Activated CD4-positive, alpha-beta T cell treated with anti-CD3 and anti-CD28 coated beads, Interleukin-2, Interleukin-4, amounts not matched to agents 100 ng/mL and 50 ng/mL, durations not matched to agents 16 hours and 8 hours (primary cell): Measurements from ENCODE around the gene SLC35F3.
A peak's percentile ranks its signal among the peaks of the same experiment; 100 is the strongest.
"Not testable (repeated sequence)": the region's sequence is repeated elsewhere in the genome, so short reads cannot be mapped to it uniquely, and the experiment has no call there.

ENCODE experiments used
- DNase-seq: peaks from one replicate; pipeline ENCODE4 v3.0.0-alpha.2; 2020; ENCODE audit warnings: low spot score

Gene SLC35F3

GRCh38 chr1:234144901-234145300, 240.4 kb downstream of the SLC35F3 start:
- DNase-seq, result no peak

DNA sequence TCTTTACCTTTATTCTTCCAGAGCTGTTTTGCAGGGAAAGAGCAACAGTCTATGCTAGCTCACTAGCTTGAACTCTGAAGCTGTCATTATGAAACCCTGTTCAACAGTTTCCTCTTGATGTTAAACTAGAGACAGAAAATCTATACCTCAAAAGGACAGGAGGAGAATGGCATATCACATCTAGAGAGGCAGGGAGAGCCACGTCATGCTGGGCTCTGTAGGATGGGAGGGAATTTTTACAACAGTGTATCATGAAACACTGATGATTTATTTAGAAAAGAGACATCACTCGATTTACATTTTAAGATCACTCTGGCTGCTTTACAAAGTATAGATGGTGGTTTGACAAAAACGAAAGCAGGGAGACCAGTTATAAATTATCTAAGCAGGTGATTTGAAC, 243.9 kb downstream of the SLC35F3 start:
- DNase-seq, result no peak

- no peak for DNase-seq
Measured at GRCh38 chr1:234148816-234149215, 244.3 kb downstream of the SLC35F3 start.

GRCh38 chr1:234149217-234149616, 244.7 kb downstream of the SLC35F3 start:
- DNase-seq, result no peak

DNA sequence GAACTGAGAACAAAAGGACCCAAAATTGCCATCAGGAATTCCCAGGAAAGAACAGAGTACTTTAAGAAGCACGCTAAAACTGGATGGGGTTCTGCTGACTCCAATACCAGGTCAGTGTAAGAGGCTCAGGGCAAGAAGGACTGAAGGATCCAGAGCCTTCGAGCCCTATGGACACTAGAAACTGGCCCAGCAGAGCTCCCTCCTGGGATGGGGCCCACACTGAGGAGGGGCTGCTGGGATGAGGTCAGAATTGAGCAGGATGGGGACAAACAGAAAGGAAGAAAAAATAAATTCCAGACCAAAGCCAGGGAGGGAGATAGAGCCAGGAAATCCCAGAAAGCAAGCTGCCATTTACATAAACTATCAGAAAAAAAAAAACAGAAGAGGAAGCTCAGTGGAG, 246.4 kb downstream of the SLC35F3 start:
- no peak for DNase-seq

DNA sequence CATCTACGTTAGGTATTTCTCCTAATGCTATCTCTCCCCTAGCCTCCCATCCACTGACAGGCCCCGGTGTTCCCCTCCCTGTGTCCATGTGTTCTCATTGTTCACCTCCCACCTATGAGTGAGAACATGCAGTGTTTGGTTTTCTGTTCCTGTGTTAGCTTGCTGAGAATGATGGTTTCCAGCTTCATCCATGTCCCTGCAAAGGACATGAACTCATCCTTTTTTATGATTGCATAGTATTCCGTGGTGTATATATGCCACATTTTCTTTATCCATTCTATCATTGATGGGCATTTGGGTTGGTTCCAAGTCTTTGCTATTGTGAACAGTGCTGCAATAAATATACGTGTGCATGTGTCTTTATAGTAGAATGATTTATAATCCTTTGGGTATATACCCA, 247.9 kb downstream of the SLC35F3 start:
- not testable (repeated sequence) for DNase-seq

DNA sequence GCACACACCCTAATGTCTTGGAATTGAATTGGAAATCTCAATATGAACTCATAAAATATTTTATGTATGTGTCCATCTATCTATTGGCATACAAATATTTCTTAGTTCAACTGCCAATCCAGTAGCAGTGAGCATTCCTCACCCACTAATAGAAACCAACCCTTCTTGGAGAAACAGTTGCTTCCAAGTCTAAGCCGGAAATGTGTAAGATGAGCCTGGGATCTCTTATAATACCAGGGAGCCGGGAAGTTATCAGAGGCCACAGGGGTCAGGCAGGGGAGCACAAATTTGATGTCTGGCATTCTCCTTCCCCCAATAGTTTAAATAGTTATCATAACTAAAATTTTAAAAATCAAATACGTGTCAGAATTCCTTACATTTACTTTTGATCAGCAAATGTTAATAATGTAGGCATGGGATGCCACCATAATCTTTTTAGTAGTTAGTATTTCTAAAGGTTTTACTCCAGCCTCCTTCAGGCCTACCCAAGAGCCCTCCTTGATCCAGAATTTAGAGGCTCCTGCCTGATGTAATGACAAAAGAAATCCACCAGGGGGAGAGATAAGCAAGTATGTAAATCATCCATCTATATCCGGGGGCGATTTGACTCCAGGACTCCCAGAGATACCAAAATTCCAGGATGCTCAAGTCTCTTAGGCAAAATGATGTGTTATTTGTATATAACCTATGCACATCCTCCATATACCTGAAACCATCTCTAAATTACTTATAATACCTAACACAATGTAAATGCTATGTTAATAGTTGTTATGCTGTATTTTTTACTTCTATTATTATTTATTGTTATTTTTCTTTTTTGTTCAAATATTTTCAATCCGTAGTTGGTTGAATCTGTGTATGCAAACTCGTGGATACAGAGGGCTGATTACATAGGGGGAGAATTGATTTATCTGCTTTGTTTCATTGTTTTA, 250.1 kb downstream of the SLC35F3 start:
- peak; percentile 66 for DNase-seq

GRCh38 chr1:234162661-234163060, 258.2 kb downstream of the SLC35F3 start:
- DNase-seq, result no peak

- no peak for DNase-seq
Measured at GRCh38 chr1:234163267-234163919, 258.9 kb downstream of the SLC35F3 start.

- no peak for DNase-seq
Measured at GRCh38 chr1:234164098-234164709, 259.7 kb downstream of the SLC35F3 start.

- DNase-seq, result no peak
Measured at GRCh38 chr1:234168061-234168724, 263.7 kb downstream of the SLC35F3 start.

DNA sequence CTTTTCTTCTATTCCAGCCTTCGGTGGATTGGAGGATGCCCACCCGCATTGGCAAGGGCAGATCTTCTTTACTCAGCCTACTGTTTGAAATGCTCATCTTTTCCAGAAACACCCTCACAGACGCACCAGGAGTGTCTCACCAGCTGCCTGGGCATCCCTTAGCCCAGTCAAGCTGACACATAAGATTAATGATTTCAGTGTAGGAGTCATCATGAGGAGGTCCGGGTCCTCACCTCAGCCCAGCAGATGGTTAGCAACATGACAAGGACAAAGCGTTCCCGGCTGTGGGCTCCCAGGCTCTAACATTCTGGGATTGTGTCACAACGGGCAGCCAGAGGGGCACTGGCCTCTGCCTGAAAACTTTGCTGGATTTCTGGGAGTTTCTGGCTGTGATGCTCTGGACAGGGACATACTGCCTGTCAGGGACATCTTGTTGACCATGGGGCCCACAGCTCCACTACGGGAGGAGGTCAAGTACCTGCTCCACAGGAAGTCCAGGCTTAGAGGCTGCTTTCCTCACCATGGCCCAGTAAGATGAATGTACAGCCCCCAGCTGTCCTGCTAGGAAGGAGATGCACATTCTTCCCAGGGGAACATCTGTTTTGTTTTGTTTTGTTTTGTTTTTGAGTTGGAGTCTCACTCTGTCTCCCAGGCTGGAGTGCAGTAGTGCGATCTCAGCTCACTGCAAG, 264.8 kb downstream of the SLC35F3 start:
- DNase-seq, result no peak

DNA sequence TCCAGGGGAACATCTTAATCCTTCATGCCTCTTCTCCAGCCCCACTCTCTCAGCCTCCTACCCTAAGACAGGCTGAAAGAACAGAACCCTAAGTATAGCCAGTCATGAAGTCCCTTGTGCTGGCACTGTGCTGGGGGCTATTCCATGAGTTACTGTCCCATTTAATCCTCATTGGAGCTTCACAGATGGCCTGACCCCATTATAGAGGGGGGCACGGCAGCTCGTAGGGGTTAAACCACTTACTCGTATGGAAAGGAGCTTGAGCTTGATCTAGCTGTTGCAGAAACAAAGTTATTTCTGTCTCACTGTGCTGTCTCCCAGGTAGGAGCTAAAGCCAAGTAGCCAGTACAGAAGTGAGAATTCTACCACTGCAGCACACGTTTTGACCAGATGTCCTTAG, 265.6 kb downstream of the SLC35F3 start:
- no peak for DNase-seq

- DNase-seq, result peak; percentile 43
Measured at GRCh38 chr1:234170622-234171021, 266.1 kb downstream of the SLC35F3 start.

GRCh38 chr1:234173968-234174367, 269.5 kb downstream of the SLC35F3 start:
- no peak for DNase-seq

DNA sequence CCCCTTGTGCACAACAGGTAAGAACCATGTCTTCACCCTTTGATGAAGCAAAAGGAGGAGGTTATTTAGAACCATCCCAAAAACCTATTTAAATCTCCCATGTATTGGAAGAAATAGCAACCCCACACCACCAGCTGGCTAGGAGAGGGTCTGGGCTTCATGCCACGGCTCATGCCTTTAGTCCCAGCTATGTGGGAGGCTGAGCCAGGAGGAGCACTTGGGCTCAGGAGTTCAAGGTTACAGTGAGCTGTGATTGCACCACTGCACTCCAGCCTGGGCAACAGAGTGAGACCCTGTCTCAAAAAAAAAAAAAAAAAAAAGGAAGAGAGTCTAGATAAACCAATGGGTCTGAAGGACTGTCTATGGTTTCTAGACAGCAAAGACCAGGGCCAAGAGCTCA, 270.9 kb downstream of the SLC35F3 start:
- DNase-seq, result no peak

DNA sequence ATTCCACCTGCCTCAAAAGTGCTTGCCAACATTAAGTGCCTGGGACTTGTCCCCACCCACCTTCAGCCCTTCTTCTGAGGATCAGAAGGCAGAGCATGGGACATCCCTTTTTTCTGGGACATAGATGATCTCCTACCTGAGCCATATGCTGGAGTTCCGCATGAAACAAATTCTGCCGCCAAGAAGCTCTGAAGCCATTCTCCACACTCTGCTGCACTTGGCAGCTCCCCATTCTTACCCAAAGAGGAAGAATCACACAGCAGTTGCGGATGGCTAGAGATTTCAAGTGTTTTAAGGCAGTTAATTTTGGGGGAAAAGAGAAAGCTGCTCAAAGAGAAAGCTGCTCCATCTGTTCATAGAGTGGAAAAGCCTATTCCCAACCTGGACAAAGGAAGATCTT, 271.5 kb downstream of the SLC35F3 start:
- no peak for DNase-seq

DNA sequence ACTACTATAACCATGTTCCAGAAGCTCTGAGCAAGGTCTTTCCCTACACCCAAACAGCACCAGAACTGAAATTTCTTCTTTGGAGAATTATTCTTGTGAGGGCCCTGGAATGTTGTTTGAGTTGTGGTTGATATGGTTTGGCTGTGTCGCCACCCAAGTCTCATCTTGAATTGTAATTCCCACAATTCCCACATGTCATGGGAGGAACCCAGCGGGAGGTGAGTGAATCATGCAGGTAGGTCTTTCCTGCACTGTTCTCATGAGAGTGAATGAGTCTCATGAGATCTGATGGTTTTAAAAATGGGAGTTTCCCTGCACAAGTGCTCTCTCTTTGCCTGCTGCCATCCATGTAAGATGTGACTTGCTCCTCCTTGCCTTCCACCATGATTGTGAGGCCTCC, 272.4 kb downstream of the SLC35F3 start:
- DNase-seq, result not testable (repeated sequence)

GRCh38 chr1:234185438-234185837, 281.0 kb downstream of the SLC35F3 start:
- DNase-seq, result no peak

GRCh38 chr1:234186037-234186688, 281.7 kb downstream of the SLC35F3 start:
- peak; percentile 78 for DNase-seq

DNA sequence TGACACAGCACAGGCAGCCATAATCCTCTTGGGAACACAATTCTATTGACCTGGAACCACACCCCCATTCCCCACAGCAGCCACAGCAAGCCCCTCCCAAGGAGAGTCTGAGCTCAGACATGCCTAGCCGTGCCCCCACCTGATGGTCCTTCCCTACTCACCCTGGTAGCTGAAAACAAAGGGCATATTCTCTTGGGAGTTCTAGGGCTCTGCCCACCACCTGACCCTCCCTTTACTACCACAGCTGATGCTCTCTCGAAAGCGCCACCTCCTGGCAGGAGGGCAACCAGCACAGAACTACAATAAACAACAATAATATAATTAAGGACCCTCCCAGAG, 283.9 kb downstream of the SLC35F3 start:
- DNase-seq, result no peak
